A673 (cell line): ENCODE measurements around the gene LGALS14.

ENCODE experiments used
- EZH2 ChIP-seq: fragments of 200-600 bp; sonication (generic); IDR thresholded peaks from 2 replicates; pipeline ENCODE4 v1.6.1; 2017; ENCODE audit warnings: borderline replicate concordance, low read depth, mild to moderate bottlenecking, mixed read lengths, antibody characterized with exemption, low read length; ENCODE audit not compliant: poor library complexity, severe bottlenecking
- TF ChIP-seq, protein P1 (sequence below): fragments of 300-800, 200-600 bp; sonication (generic); conservative IDR thresholded peaks from 2 replicates; pipeline ENCODE4 v1.5.1; 2017; ENCODE audit warnings: low read depth, mild to moderate bottlenecking, antibody characterized with exemption, low read length, moderate library complexity, mixed read lengths

DNA sequence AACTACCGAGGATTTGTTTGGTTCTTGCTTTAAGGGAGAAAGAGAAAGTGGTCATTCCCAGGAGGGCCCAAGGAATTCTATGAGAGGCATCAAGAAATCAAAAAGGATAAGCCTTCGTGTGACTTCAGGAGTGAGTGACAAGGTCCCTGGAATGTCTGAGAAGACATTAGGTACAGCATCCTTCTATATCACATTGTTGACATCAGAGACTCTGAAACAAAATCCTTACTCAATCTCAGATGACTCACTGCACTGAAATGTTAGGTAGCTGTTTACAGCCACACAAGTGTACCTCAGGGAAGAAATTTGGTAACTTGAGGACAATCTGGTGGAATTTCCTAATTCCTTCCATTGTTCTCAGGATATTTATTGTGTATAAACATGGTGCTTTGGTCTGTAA lies 7.9 kb upstream of the LGALS14 start:
- no peak for TF ChIP-seq EZH2
- TF ChIP-seq, protein P1, sequence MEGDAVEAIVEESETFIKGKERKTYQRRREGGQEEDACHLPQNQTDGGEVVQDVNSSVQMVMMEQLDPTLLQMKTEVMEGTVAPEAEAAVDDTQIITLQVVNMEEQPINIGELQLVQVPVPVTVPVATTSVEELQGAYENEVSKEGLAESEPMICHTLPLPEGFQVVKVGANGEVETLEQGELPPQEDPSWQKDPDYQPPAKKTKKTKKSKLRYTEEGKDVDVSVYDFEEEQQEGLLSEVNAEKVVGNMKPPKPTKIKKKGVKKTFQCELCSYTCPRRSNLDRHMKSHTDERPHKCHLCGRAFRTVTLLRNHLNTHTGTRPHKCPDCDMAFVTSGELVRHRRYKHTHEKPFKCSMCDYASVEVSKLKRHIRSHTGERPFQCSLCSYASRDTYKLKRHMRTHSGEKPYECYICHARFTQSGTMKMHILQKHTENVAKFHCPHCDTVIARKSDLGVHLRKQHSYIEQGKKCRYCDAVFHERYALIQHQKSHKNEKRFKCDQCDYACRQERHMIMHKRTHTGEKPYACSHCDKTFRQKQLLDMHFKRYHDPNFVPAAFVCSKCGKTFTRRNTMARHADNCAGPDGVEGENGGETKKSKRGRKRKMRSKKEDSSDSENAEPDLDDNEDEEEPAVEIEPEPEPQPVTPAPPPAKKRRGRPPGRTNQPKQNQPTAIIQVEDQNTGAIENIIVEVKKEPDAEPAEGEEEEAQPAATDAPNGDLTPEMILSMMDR = no peak
